ENCODE data around the gene TDRD9. TPM values are rescaled to one million over a fixed set of nuclear protein-coding genes. Genes with fewer than 3 reads are reported as not detected.

Gene TDRD9
- total and polyA plus RNA-seq, 2 donors from 2014 or later, result 1.6 to 6.6 TPM

DNA sequence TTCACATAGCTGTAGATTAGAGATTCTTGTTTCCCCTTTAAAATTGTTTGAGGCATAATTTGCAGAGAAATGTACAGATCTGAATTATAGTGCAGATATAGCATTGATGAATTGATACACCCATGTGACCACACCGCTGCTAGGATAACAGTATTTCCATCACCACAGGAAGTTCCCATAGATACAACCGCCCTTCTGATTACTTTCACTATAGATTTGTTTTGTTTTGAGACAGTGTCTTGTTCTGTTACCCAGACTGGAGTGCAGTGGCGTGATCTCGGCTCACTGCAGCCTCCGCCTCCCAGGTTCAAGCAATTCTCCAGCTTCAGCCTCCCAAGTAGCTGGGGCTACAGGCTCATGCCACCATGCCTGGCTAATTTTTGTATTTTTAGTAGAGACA, 148.5 kb downstream of the TDRD9 start:
- Histone ChIP-seq H3K4me1 (ENCODE audit: control insufficient read depth in 2 of 3, insufficient read depth in 2 of 3, low read depth in 1 of 3, low read length in 3 of 3) (no peaks in the 10 kb centered on the region), H3K27ac (ENCODE audit: low read depth in 2 of 2, low read length in 2 of 2) (no peak overlapping the region), H3K27me3 (ENCODE audit: control insufficient read depth, insufficient read depth, low read length) (no peaks in the 10 kb centered on the region), H3K4me3 (ENCODE audit: low read length in 3 of 3) (no peak overlapping the region), H3K9ac (ENCODE audit: low read length in 3 of 3) (no peak overlapping the region), H3K36me3 (ENCODE audit: control insufficient read depth in 2 of 3, insufficient read depth in 3 of 3, low read length in 3 of 3) (no peaks in the 10 kb centered on the region), H3K9me3 (ENCODE audit: control insufficient read depth in 2 of 3, insufficient read depth in 1 of 3, low read length in 3 of 3) (peaks cover 0 to 7% (median 3%) of the 10 kb centered on the region in 3 donors)
- intact Hi-C loops (cut with DNase I), result no loop called here
- FAIRE-seq (no peak), DNase-seq (no peak)
- TF ChIP-seq, protein P1, sequence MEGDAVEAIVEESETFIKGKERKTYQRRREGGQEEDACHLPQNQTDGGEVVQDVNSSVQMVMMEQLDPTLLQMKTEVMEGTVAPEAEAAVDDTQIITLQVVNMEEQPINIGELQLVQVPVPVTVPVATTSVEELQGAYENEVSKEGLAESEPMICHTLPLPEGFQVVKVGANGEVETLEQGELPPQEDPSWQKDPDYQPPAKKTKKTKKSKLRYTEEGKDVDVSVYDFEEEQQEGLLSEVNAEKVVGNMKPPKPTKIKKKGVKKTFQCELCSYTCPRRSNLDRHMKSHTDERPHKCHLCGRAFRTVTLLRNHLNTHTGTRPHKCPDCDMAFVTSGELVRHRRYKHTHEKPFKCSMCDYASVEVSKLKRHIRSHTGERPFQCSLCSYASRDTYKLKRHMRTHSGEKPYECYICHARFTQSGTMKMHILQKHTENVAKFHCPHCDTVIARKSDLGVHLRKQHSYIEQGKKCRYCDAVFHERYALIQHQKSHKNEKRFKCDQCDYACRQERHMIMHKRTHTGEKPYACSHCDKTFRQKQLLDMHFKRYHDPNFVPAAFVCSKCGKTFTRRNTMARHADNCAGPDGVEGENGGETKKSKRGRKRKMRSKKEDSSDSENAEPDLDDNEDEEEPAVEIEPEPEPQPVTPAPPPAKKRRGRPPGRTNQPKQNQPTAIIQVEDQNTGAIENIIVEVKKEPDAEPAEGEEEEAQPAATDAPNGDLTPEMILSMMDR (IDR thresholded peaks at IDR 0.05; ENCODE audit: borderline replicate concordance, extremely low read depth, insufficient read depth), result no peak

GRCh38 chr14:104078031-104078455, 149.8 kb downstream of the TDRD9 start:
- Histone ChIP-seq H3K9ac (ENCODE audit: low read length in 3 of 3) (no peak overlapping the region), H3K9me3 (ENCODE audit: control insufficient read depth in 2 of 3, insufficient read depth in 1 of 3, low read length in 3 of 3) (peaks cover 0 to 7% (median 3%) of the 10 kb centered on the region in 3 donors), H3K27ac (ENCODE audit: low read depth in 2 of 2, low read length in 2 of 2) (no peak overlapping the region), H3K4me1 (ENCODE audit: control insufficient read depth in 2 of 3, insufficient read depth in 2 of 3, low read depth in 1 of 3, low read length in 3 of 3) (no peaks in the 10 kb centered on the region), H3K4me3 (ENCODE audit: low read length in 3 of 3) (no peak overlapping the region), H3K27me3 (ENCODE audit: control insufficient read depth, insufficient read depth, low read length) (no peaks in the 10 kb centered on the region), H3K36me3 (ENCODE audit: control insufficient read depth in 2 of 3, insufficient read depth in 3 of 3, low read length in 3 of 3) (no peaks in the 10 kb centered on the region)
- TF ChIP-seq, protein P1 (IDR thresholded peaks at IDR 0.05; ENCODE audit: borderline replicate concordance, extremely low read depth, insufficient read depth), result peak; percentile 100
- FAIRE-seq (peak; percentile 92), DNase-seq (peak; percentile 92 to 95 (median 93))
- intact Hi-C loops (cut with DNase I), result no loop called here

GRCh38 chr14:104080376-104081260, 152.4 kb downstream of the TDRD9 start:
- FAIRE-seq (no peak), DNase-seq (peak in 1 of 5 donors; percentile 26)
- TF ChIP-seq, protein P1 (IDR thresholded peaks at IDR 0.05; ENCODE audit: borderline replicate concordance, extremely low read depth, insufficient read depth), result no peak
- H3K27ac ChIP-seq (ENCODE audit: low read depth in 2 of 2, low read length in 2 of 2), result no peak overlapping the region
- no peaks in the 10 kb centered on the region for H3K4me1 ChIP-seq (ENCODE audit: control insufficient read depth in 2 of 3, insufficient read depth in 2 of 3, low read depth in 1 of 3, low read length in 3 of 3)
- H3K4me3 ChIP-seq (ENCODE audit: low read length in 3 of 3), result no peak overlapping the region
- intact Hi-C loops (cut with DNase I), result no loop called here
- no peaks in the 10 kb centered on the region for H3K36me3 ChIP-seq (ENCODE audit: control insufficient read depth in 2 of 3, insufficient read depth in 3 of 3, low read length in 3 of 3)
- no peak overlapping the region for H3K9ac ChIP-seq (ENCODE audit: low read length in 3 of 3)
- H3K27me3 ChIP-seq (ENCODE audit: control insufficient read depth, insufficient read depth, low read length), result peaks cover 3% of the 10 kb centered on the region
- H3K9me3 ChIP-seq (ENCODE audit: control insufficient read depth in 2 of 3, insufficient read depth in 1 of 3, low read length in 3 of 3), result no peaks in the 10 kb centered on the region
